Thoracic aorta (tissue), 2 donors: ENCODE results near the gene ZIC1. TPM values are rescaled to one million over a fixed set of nuclear protein-coding genes. Genes with fewer than 3 reads are reported as not detected.

Experiments used
- ATAC-seq: fragments of 150-250 bp; one replicate; pipeline ENCODE4 v1.8.0; 2017; ENCODE audit warnings: low read depth; ENCODE audit not compliant: insufficient number of reproducible peaks, low FRiP score
- DNase-seq: peaks from one replicate; pipeline ENCODE4 v3.0.0-alpha.2; 2020; ENCODE audit warnings: low spot score
- H3K27ac ChIP-seq, 2 donors: fragments of 200-600 bp; sonication (generic); 1 replicate in 1 of 2; 2 replicates in 1 of 2; pipeline ENCODE4 v1.5.1; 2016; ENCODE audit warnings: mild to moderate bottlenecking in 2 of 2, moderate library complexity in 2 of 2
- H3K27me3 ChIP-seq: fragments of 200-600 bp; sonication (generic); replicated peaks from 2 replicates; pipeline ENCODE4 v1.6.0; 2016; ENCODE audit warnings: mild to moderate bottlenecking; ENCODE audit not compliant: insufficient read depth
- H3K36me3 ChIP-seq: fragments of 200-600 bp; sonication (generic); one replicate; pipeline ENCODE4 v1.5.1; 2016
- H3K4me1 ChIP-seq, 2 donors: fragments of 200-600 bp; sonication (generic); 1 replicate in 1 of 2; 2 replicates in 1 of 2; pipeline versions ENCODE4 v1.5.1 to v1.6.0; 2016; ENCODE audit warnings: low read depth in 2 of 2, mild to moderate bottlenecking in 1 of 2; ENCODE audit not compliant: control insufficient read depth in 1 of 2
- H3K4me3 ChIP-seq: fragments of 200-600 bp; sonication (generic); 2 replicates; pipeline ENCODE4 v1.5.1; 2016; ENCODE audit warnings: mild to moderate bottlenecking
- H3K9me3 ChIP-seq: fragments of 200-600 bp; sonication (generic); 2 replicates; pipeline ENCODE4 v1.5.1; 2016
- CTCF ChIP-seq: fragments of 200-600 bp; sonication (generic); IDR thresholded peaks from one replicate; pipeline ENCODE4 v1.5.1; 2019; ENCODE audit warnings: antibody characterized with exemption
- total RNA-seq, 2 donors: library from RNA; depleted of rRNA; stranded (reverse); fragments of >200 nt; gene quantifications; one replicate each; pipeline versions ENCODE4 v1.1.0 to v1.2.3, GENCODE V29; 2016

The ZIC1 gene
- total RNA-seq, 2 donors from 2014 or later: 0.07 TPM; not detected in 1

GRCh38 chr3:147404800-147405230 lies 4.3 kb upstream of the ZIC1 start:
- no peaks in the 10 kb centered on the region for H3K36me3 ChIP-seq
- ATAC-seq (no peak), DNase-seq (no peak)
- no peak for TF ChIP-seq CTCF
- peaks cover 2 to 22% of the 10 kb centered on the region in 2 donors for H3K4me1 ChIP-seq
- H3K9me3 ChIP-seq: no peaks in the 10 kb centered on the region
- H3K27ac ChIP-seq: no peak overlapping the region
- H3K27me3 ChIP-seq: peaks cover 44% of the 10 kb centered on the region
- no peak overlapping the region for H3K4me3 ChIP-seq

- H3K4me1 ChIP-seq: peaks cover 5 to 26% of the 10 kb centered on the region in 2 donors
- ATAC-seq (no peak), DNase-seq (no peak)
- H3K9me3 ChIP-seq: no peaks in the 10 kb centered on the region
- peaks cover 48% of the 10 kb centered on the region for H3K27me3 ChIP-seq
- no peak for TF ChIP-seq CTCF
- no peaks in the 10 kb centered on the region for H3K36me3 ChIP-seq
- H3K27ac ChIP-seq: no peak overlapping the region
- H3K4me3 ChIP-seq: no peak overlapping the region
These were observed 3.7 kb upstream of the ZIC1 start for GRCh38 chr3:147405231-147406027.

GRCh38 chr3:147406028-147406931 lies 2.9 kb upstream of the ZIC1 start, which contains the start of gene ZIC4:
ZIC4 (minus strand) TSS chr3:147406543; CDS start chr3:147402797, 3,746 bp downstream.
- peak within 1 kb of the TSS; percentile 36 for H3K4me3 ChIP-seq
- TF ChIP-seq CTCF: no peak
- DNase-seq (no peak), ATAC-seq (no peak)
- H3K36me3 ChIP-seq: no peaks in the 10 kb centered on the region
- peaks cover 12 to 35% of the 10 kb centered on the region in 2 donors for H3K4me1 ChIP-seq
- H3K27ac ChIP-seq: no peak within 1 kb of the TSS
- peaks cover 56% of the 10 kb centered on the region for H3K27me3 ChIP-seq
- no peaks in the 10 kb centered on the region for H3K9me3 ChIP-seq

GRCh38 chr3:147407114-147407497 lies 2.1 kb upstream of the ZIC1 start:
- no peaks in the 10 kb centered on the region for H3K9me3 ChIP-seq
- DNase-seq (no peak), ATAC-seq (no peak)
- peaks cover 65% of the 10 kb centered on the region for H3K27me3 ChIP-seq
- H3K4me3 ChIP-seq: peak overlapping the region; percentile 36
- TF ChIP-seq CTCF: no peak
- no peak overlapping the region for H3K27ac ChIP-seq
- peaks cover 12 to 37% of the 10 kb centered on the region in 2 donors for H3K4me1 ChIP-seq
- H3K36me3 ChIP-seq: no peaks in the 10 kb centered on the region
